Activated T-helper 1 cell treated with anti-CD3 and anti-CD28 coated beads, Interleukin-12 subunit alpha, Interleukin-12 subunit beta, Interleukin-2, Interleukin-4 antibody, amounts not matched to agents 30 ng/mL and 10 ng/mL and 1 ng/mL, durations not matched to agents 14 hours and 24 hours and 36 hours (primary cell): Measurements from ENCODE around the gene PTPRE. TPM values are rescaled to one million over a fixed set of nuclear protein-coding genes. Genes with fewer than 3 reads are reported as not detected.

Source experiments
- DNase-seq: peaks from one replicate; pipeline ENCODE4 v3.0.0; 2021; ENCODE audit warnings: low spot score
- H3K27ac Mint-ChIP-seq: one replicate; pipeline ENCODE4 v1.8.0; 2021; ENCODE audit warnings: mild to moderate bottlenecking, mixed read lengths
- H3K27me3 Mint-ChIP-seq: one replicate; pipeline ENCODE4 v1.8.0; 2022; ENCODE audit warnings: mild to moderate bottlenecking, moderate library complexity, mixed read lengths; ENCODE audit not compliant: insufficient read depth
- H3K36me3 Mint-ChIP-seq: one replicate; pipeline ENCODE4 v1.8.0; 2021; ENCODE audit warnings: low read depth, mixed read lengths
- H3K4me1 Mint-ChIP-seq: one replicate; pipeline ENCODE4 v1.8.0; 2021; ENCODE audit warnings: low read depth, mixed read lengths
- H3K4me3 Mint-ChIP-seq: one replicate; pipeline ENCODE4 v1.8.0; 2021; ENCODE audit warnings: mild to moderate bottlenecking, moderate library complexity, mixed read lengths
- H3K9me3 Mint-ChIP-seq: one replicate; pipeline ENCODE4 v1.8.0; 2021; ENCODE audit warnings: mixed read lengths
- intact Hi-C: fragments of 100-400 bp; cut with micrococcal nuclease; formaldehyde crosslinking; loops from one replicate; pipeline ENCODE4 v1.15.1; 2024
- total RNA-seq: library from RNA; stranded (reverse); gene quantifications from 2 replicates; pipeline ENCODE4 v1.2.3, GENCODE V29; 2022

Gene PTPRE
- total RNA-seq, 1 donor from 2014 or later, result 41.8 TPM

GRCh38 chr10:128029731-128030369 lies 122.9 kb downstream of the PTPRE start:
- no peaks in the 10 kb centered on the region for H3K36me3 Mint-ChIP-seq
- H3K27ac Mint-ChIP-seq, result no peak overlapping the region
- intact Hi-C loops, result loop anchor here (5.0 kb wide), 1 partner anchor 843 kb away; no protein-coding TSS in a partner anchor
- peaks cover 13% of the 10 kb centered on the region for H3K4me1 Mint-ChIP-seq
- H3K4me3 Mint-ChIP-seq, result no peak overlapping the region
- no peak for DNase-seq
- no peaks in the 10 kb centered on the region for H3K27me3 Mint-ChIP-seq
- no peaks in the 10 kb centered on the region for H3K9me3 Mint-ChIP-seq

GRCh38 chr10:128030498-128031072 lies 123.7 kb downstream of the PTPRE start:
- Mint-ChIP-seq H3K27me3 (no peaks in the 10 kb centered on the region), H3K4me3 (no peak overlapping the region), H3K36me3 (no peaks in the 10 kb centered on the region), H3K4me1 (peaks cover 13% of the 10 kb centered on the region), H3K27ac (no peak overlapping the region), H3K9me3 (no peaks in the 10 kb centered on the region)
- DNase-seq, result no peak
- intact Hi-C loops, result no loop called here

GRCh38 chr10:128031216-128031615 lies 124.3 kb downstream of the PTPRE start:
- Mint-ChIP-seq H3K27ac (no peak overlapping the region), H3K4me3 (no peak overlapping the region), H3K27me3 (no peaks in the 10 kb centered on the region), H3K4me1 (peaks cover 12% of the 10 kb centered on the region), H3K36me3 (no peaks in the 10 kb centered on the region), H3K9me3 (no peaks in the 10 kb centered on the region)
- intact Hi-C loops, result no loop called here
- no peak for DNase-seq

DNA sequence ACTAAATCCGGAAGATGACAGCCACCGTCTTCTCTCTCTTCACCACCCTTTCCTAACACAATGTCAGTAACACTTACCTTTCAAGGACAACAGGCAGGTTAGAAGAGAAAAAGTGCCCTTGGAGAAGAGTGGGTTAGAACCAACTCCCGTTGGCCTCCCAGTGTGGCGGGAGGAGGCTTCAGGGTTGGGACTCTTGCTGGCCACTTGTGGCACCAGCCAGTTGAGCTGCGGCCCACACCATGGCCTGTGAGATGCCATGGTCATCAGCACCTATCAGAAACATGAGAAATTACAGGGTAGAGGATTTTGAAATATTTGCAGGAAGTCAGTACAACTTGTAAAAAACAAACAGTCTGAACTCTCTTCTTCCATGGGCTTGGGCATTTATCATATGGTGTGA lies 125.6 kb downstream of the PTPRE start:
- Mint-ChIP-seq H3K27ac (no peak overlapping the region), H3K36me3 (no peaks in the 10 kb centered on the region), H3K4me1 (peaks cover 5% of the 10 kb centered on the region), H3K27me3 (no peaks in the 10 kb centered on the region), H3K9me3 (no peaks in the 10 kb centered on the region), H3K4me3 (no peak overlapping the region)
- no peak for DNase-seq
- intact Hi-C loops, result no loop called here

GRCh38 chr10:128035557-128035973 lies 128.7 kb downstream of the PTPRE start:
- Mint-ChIP-seq H3K4me3 (no peak overlapping the region), H3K9me3 (no peaks in the 10 kb centered on the region), H3K27me3 (no peaks in the 10 kb centered on the region), H3K27ac (no peak overlapping the region), H3K36me3 (no peaks in the 10 kb centered on the region), H3K4me1 (no peaks in the 10 kb centered on the region)
- DNase-seq, result peak; percentile 42
- intact Hi-C loops, result loop anchor here (1.0 to 2.0 kb wide), 4 partner anchors 12 to 115 kb away; no protein-coding TSS in a partner anchor

DNA sequence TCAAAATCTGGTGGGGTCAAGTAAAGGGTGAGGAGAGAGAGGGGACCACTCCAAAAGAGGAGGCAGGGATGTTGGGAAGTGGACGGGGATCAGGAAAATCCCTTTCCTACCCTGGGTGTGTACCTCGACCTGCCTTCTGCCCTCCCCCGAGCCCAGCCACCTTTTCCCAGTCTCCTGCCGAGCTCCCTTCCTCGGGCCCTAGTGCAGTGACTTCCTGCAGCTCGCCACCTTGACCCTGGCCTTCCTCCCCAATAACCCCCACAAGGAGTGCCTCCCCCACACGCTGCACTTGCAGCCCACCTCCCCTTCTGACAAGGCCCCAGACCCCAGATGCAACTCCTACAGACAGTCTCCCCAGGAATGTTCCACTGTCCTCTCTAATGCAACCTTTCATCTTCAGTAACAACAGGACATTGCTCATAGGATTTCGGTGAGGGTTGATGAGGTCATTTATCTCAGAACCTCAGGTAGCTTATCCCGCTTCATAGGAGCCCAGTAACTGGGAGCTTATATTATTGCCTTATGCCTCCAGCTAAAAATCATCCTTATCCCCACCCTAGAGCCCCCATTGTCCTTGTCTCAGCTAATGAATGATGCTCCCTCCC lies 129.2 kb downstream of the PTPRE start:
- no peak overlapping the region for H3K27ac Mint-ChIP-seq
- intact Hi-C loops, result no loop called here
- H3K9me3 Mint-ChIP-seq, result no peaks in the 10 kb centered on the region
- no peak for DNase-seq
- no peaks in the 10 kb centered on the region for H3K4me1 Mint-ChIP-seq
- H3K4me3 Mint-ChIP-seq, result no peak overlapping the region
- no peaks in the 10 kb centered on the region for H3K36me3 Mint-ChIP-seq
- no peaks in the 10 kb centered on the region for H3K27me3 Mint-ChIP-seq

DNA sequence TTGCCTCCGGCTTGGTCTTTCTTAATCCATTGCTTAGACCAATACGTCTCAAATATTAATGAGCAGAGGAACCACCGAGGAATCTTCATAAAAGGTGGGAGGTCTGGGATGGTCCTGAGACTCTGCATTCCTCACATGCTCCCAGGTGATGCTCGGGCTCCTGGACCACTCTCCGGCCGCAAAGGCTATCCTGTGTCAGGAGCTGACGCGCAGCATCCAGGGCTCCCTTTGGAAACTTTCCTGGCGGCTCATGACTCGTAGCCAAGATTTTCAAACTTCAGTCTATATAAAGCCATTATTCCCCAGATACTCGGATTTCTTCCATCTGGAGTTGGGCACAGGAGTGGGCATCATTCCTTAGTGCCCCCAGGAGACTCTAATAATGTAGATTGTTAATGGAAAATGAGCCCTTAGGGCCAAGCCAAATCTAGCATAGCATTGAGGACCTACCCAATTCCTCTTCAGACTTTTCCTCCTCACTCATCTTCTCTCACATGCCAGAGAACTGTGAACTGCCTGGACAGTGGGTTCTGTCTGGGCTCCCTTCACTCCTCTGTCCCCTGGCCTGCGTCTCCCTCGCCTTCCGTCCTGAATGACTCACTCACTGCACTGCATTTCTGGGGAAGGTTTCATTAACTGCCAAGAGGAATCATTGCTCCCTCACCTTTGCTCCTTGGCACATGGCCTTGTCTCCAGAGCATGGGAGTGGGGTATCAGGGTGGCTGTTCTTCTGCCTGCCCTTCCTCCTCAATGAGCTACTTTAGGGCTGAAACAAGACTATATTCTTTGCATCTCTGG lies 130.0 kb downstream of the PTPRE start:
- Mint-ChIP-seq H3K9me3 (no peaks in the 10 kb centered on the region), H3K27me3 (no peaks in the 10 kb centered on the region), H3K4me1 (no peaks in the 10 kb centered on the region), H3K27ac (no peak overlapping the region), H3K4me3 (no peak overlapping the region), H3K36me3 (no peaks in the 10 kb centered on the region)
- intact Hi-C loops, result no loop called here
- no peak for DNase-seq

- no peak overlapping the region for H3K27ac Mint-ChIP-seq
- no peaks in the 10 kb centered on the region for H3K9me3 Mint-ChIP-seq
- no peak overlapping the region for H3K4me3 Mint-ChIP-seq
- intact Hi-C loops, result no loop called here
- DNase-seq, result no peak
- no peaks in the 10 kb centered on the region for H3K27me3 Mint-ChIP-seq
- H3K4me1 Mint-ChIP-seq, result no peaks in the 10 kb centered on the region
- no peaks in the 10 kb centered on the region for H3K36me3 Mint-ChIP-seq
Observed at GRCh38 chr10:128040096-128040495, 133.2 kb downstream of the PTPRE start.

DNA sequence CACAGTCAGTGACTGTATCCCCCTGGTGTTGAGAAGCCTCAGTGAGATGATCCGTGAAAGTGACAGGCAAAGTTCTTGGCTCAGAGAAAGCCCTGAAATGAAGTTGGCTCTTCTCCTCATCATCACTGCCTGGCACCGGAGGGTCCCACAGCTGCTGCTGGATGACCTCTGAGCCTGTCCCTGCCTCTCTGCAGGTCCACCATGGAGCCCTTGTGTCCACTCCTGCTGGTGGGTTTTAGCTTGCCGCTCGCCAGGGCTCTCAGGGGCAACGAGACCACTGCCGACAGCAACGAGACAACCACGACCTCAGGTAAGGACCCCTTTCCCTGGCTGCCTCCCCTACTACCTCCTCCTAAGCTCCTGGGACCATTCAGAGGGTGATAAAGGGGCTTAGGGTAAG lies 133.8 kb downstream of the PTPRE start:
- no peak for DNase-seq
- no peak overlapping the region for H3K27ac Mint-ChIP-seq
- no peaks in the 10 kb centered on the region for H3K4me1 Mint-ChIP-seq
- intact Hi-C loops, result no loop called here
- no peak overlapping the region for H3K4me3 Mint-ChIP-seq
- H3K27me3 Mint-ChIP-seq, result no peaks in the 10 kb centered on the region
- H3K36me3 Mint-ChIP-seq, result no peaks in the 10 kb centered on the region
- H3K9me3 Mint-ChIP-seq, result no peaks in the 10 kb centered on the region

GRCh38 chr10:128042131-128042610 lies 135.3 kb downstream of the PTPRE start:
- H3K4me3 Mint-ChIP-seq, result no peak overlapping the region
- no peak for DNase-seq

DNA sequence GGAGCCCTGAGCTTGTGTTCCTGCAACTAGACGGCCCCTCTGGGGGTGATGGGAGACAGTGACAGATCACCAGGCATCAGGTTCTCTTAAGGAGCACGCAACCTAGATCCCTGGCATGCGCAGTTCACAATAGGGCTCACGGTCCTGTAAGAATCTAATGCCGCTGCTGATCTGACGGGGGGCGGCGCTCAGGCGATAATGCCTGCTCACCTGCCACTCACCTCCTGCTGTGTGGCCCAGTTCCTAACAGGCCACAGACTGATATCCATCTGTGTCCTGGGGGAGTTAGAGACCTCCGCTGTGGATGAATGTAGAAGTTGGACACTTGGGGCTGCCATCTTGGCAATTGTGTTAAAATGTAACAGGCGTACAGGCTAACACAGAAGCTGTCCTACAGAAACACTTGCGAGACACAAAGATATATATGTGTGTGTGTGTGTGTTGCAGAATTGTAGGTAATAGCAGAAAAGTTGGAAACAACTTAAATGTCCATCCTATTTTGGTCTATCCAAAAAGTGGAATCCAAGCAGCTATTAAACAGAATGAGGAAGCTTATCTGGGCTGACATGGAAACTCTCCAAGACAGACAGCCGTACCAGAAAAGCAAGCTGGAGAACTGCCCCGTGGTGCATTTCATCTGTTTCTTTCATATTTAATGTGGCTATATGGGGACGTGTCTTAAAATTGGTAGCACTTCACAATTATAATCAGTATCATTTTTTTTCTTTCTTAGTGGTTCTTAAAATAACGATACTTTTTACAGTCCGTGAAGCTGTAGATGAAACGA lies 136.5 kb downstream of the PTPRE start:
- no peaks in the 10 kb centered on the region for H3K9me3 Mint-ChIP-seq
- no peak overlapping the region for H3K27ac Mint-ChIP-seq
- no peaks in the 10 kb centered on the region for H3K27me3 Mint-ChIP-seq
- H3K4me3 Mint-ChIP-seq, result no peak overlapping the region
- H3K36me3 Mint-ChIP-seq, result peaks cover 6% of the 10 kb centered on the region
- H3K4me1 Mint-ChIP-seq, result peaks cover 16% of the 10 kb centered on the region
- no peak for DNase-seq
- intact Hi-C loops, result no loop called here

More at GRCh38 chr10:128042131-128042610, 135.3 kb downstream of the PTPRE start:
- H3K27me3 Mint-ChIP-seq, result no peaks in the 10 kb centered on the region
- H3K36me3 Mint-ChIP-seq, result no peaks in the 10 kb centered on the region
- intact Hi-C loops, result no loop called here
- H3K4me1 Mint-ChIP-seq, result peaks cover 3% of the 10 kb centered on the region
- H3K9me3 Mint-ChIP-seq, result no peaks in the 10 kb centered on the region
- no peak overlapping the region for H3K27ac Mint-ChIP-seq

GRCh38 chr10:128044186-128044585 lies 137.3 kb downstream of the PTPRE start:
- DNase-seq, result no peak
- Mint-ChIP-seq H3K4me1 (peaks cover 21% of the 10 kb centered on the region), H3K4me3 (no peak overlapping the region), H3K27me3 (no peaks in the 10 kb centered on the region), H3K27ac (no peak overlapping the region), H3K9me3 (no peaks in the 10 kb centered on the region), H3K36me3 (peaks cover 11% of the 10 kb centered on the region)
- intact Hi-C loops, result no loop called here
